ENCODE measurements around the gene SLFN14. TPM values are rescaled to one million over a fixed set of nuclear protein-coding genes. Genes with fewer than 3 reads are reported as not detected.
A peak's percentile ranks its signal among the peaks of the same experiment; 100 is the strongest.

SLFN14 gene
- polyA plus RNA-seq, 3 donors = 0.11 to 0.12 TPM; not detected in 1

GRCh38 chr17:35588196-35588920, 27.7 kb upstream of the SLFN14 start:
- peak overlapping the region; percentile 95 for H3K4me2 ChIP-seq (replicated peaks; ENCODE audit: extremely low read depth, low read length, poor library complexity, severe bottlenecking)
- no peaks in the 10 kb centered on the region for H3K27me3 ChIP-seq (ENCODE audit: control insufficient read depth in 2 of 2, insufficient read depth in 2 of 2, low read length in 2 of 2)
- DNase-seq = peak in 1 of 3 donors; percentile 27
- Mint-ChIP-seq H3K27me3 (ENCODE audit: low read depth in 3 of 3) (peaks cover 0 to 7% (median under 1%) of the 10 kb centered on the region in 3 donors), H3K9me3 (no peaks in the 10 kb centered on the region), H3K36me3 (peaks cover 0 to 3% of the 10 kb centered on the region in 2 donors), H3K4me1 (peaks cover 38% of the 10 kb centered on the region), H3K27ac (peak overlapping the region in 4 of 7 donors; percentile 96 to 100 (median 98)), H3K4me3 (peak overlapping the region; percentile 98)
- no peak overlapping the region for H3K9ac ChIP-seq (ENCODE audit: insufficient read depth, low read length, poor library complexity, severe bottlenecking)
- peak overlapping the region; percentile 83 to 100 (median 97) for H3K4me3 ChIP-seq (replicated peaks in 1 of 3; ENCODE audit: low read depth in 2 of 3, low read length in 3 of 3)
- H3K9me3 ChIP-seq (replicated peaks in 1 of 2; ENCODE audit: control insufficient read depth in 1 of 2, insufficient read depth in 1 of 2, low read length in 2 of 2) = no peaks in the 10 kb centered on the region
- intact Hi-C loops (cut with micrococcal nuclease) = no loop called here
- WGBS (ENCODE audit: insufficient coverage) = 88% methylated on average over 4 of the region's 12 CpGs
- H2AFZ ChIP-seq (ENCODE audit: insufficient read depth, low read depth, low read length, poor library complexity, severe bottlenecking) = peak overlapping the region; percentile 91
- H3K36me3 ChIP-seq (replicated peaks in 1 of 2; ENCODE audit: control insufficient read depth in 1 of 2, insufficient read depth in 2 of 2, low read length in 2 of 2) = no peaks in the 10 kb centered on the region
- H3K79me2 ChIP-seq (ENCODE audit: insufficient read depth, low read length) = peaks cover 62% of the 10 kb centered on the region
- TF ChIP-seq CTCF (IDR thresholded peaks at IDR 0.05) = no peak
- H3K27ac ChIP-seq (ENCODE audit: low read depth in 1 of 2, low read length in 2 of 2) = no peak overlapping the region
- H4K20me1 ChIP-seq (ENCODE audit: insufficient read depth, low read length) = peaks cover 1% of the 10 kb centered on the region
- H3K4me1 ChIP-seq (ENCODE audit: control insufficient read depth in 1 of 2, insufficient read depth in 2 of 2, low read length in 2 of 2) = peaks cover 23 to 39% of the 10 kb centered on the region in 2 donors

- Histone ChIP-seq H3K4me3 (replicated peaks in 1 of 3; ENCODE audit: low read depth in 2 of 3, low read length in 3 of 3) (peak within 1 kb of the TSS; percentile 83 to 100 (median 97)), H3K9ac (ENCODE audit: insufficient read depth, low read length, poor library complexity, severe bottlenecking) (peak within 1 kb of the TSS; percentile 92), H3K9me3 (replicated peaks in 1 of 2; ENCODE audit: control insufficient read depth in 1 of 2, insufficient read depth in 1 of 2, low read length in 2 of 2) (no peaks in the 10 kb centered on the region), H2AFZ (ENCODE audit: insufficient read depth, low read depth, low read length, poor library complexity, severe bottlenecking) (peak within 1 kb of the TSS; percentile 91), H3K4me1 (ENCODE audit: control insufficient read depth in 1 of 2, insufficient read depth in 2 of 2, low read length in 2 of 2) (peaks cover 23 to 39% of the 10 kb centered on the region in 2 donors), H3K27ac (ENCODE audit: low read depth in 1 of 2, low read length in 2 of 2) (peak within 1 kb of the TSS; percentile 96 to 99), H3K27me3 (ENCODE audit: control insufficient read depth in 2 of 2, insufficient read depth in 2 of 2, low read length in 2 of 2) (no peaks in the 10 kb centered on the region), H3K4me2 (replicated peaks; ENCODE audit: extremely low read depth, low read length, poor library complexity, severe bottlenecking) (peak within 1 kb of the TSS; percentile 95), H3K36me3 (replicated peaks in 1 of 2; ENCODE audit: control insufficient read depth in 1 of 2, insufficient read depth in 2 of 2, low read length in 2 of 2) (no peaks in the 10 kb centered on the region), H4K20me1 (ENCODE audit: insufficient read depth, low read length) (no peaks in the 10 kb centered on the region), H3K79me2 (ENCODE audit: insufficient read depth, low read length) (peaks cover 51% of the 10 kb centered on the region)
- intact Hi-C loops (cut with micrococcal nuclease) = loop anchor here in 1 of 2 donors (2.0 kb wide), 1 partner anchor 47 kb away; no protein-coding TSS in a partner anchor
- DNase-seq = peak; percentile 97 to 98 (median 97)
- Mint-ChIP-seq H3K36me3 (no peaks in the 10 kb centered on the region), H3K4me1 (peaks cover 38% of the 10 kb centered on the region), H3K9me3 (no peaks in the 10 kb centered on the region), H3K27me3 (ENCODE audit: low read depth in 3 of 3) (peaks cover 0 to 12% (median 3%) of the 10 kb centered on the region in 3 donors), H3K27ac (peak within 1 kb of the TSS; percentile 96 to 100 (median 99)), H3K4me3 (peak within 1 kb of the TSS; percentile 98)
- WGBS (ENCODE audit: insufficient coverage) = under 1% methylated on average over 40 of the region's 50 CpGs
- TF ChIP-seq CTCF (IDR thresholded peaks at IDR 0.05) = no peak
Measured at GRCh38 chr17:35587074-35587961, 26.7 kb upstream of the SLFN14 start, which contains the start of gene AP2B1. Gene AP2B1 (plus strand): TSS chr17:35587322. CDS start chr17:35594031, 6,709 bp downstream.
